Measurements from ENCODE around the gene CAV2. TPM values are rescaled to one million over a fixed set of nuclear protein-coding genes. Genes with fewer than 3 reads are reported as not detected.
"Not testable (repeated sequence)": the region's sequence is repeated elsewhere in the genome, so short reads cannot be mapped to it uniquely, and the experiment has no call there.

CAV2 gene
- total and polyA plus RNA-seq, 4 experiments from 2014 or later, result 0.19 TPM; not detected in 3

DNA sequence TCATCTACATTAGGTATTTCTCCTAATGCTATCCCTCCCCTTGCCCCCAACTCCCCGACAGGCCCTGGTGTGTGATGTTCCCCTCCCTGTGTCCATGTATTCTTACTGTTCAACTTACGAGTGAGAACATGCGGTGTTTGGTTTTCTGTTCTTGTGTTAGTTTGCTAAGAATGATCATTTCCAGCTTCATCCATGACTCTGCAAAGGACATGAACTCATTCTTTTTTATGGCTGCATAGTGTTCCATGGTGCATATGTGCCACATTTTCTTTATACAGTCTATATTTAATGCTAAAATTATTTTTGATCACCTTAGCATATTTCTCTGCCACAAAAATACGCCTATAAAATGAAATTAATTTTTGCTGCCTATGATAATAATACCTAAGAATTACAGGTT, 15.1 kb upstream of the CAV2 start:
- H3K27me3 ChIP-seq (ENCODE audit: insufficient read depth, low read length); H3K4me3 ChIP-seq (ENCODE audit: low read length in 2 of 2); H3K36me3 Mint-ChIP-seq; H3K27ac Mint-ChIP-seq; H3K4me1 Mint-ChIP-seq; DNase-seq; H3K4me1 ChIP-seq (ENCODE audit: insufficient read depth, low read length); H3K4me3 Mint-ChIP-seq; H3K9me3 ChIP-seq (ENCODE audit: control insufficient read depth in 1 of 2, low read length in 2 of 2); POLR2A ChIA-PET (ENCODE audit: partially characterized antibody); intact Hi-C loops (cut with micrococcal nuclease); H3K9me3 Mint-ChIP-seq; H3K36me3 ChIP-seq (ENCODE audit: insufficient read depth, low read length); H3K27ac ChIP-seq (ENCODE audit: low read depth, low read length): not testable (repeated sequence)
- peaks cover 13% of the 10 kb centered on the region in 2 donors for H3K27me3 Mint-ChIP-seq
- CTCF ChIA-PET (ENCODE audit: partially characterized antibody), result interaction anchor here (0.6 kb wide), 1 partner anchor 1945 kb away, joined by 4 read pairs; no protein-coding TSS in a partner anchor

DNA sequence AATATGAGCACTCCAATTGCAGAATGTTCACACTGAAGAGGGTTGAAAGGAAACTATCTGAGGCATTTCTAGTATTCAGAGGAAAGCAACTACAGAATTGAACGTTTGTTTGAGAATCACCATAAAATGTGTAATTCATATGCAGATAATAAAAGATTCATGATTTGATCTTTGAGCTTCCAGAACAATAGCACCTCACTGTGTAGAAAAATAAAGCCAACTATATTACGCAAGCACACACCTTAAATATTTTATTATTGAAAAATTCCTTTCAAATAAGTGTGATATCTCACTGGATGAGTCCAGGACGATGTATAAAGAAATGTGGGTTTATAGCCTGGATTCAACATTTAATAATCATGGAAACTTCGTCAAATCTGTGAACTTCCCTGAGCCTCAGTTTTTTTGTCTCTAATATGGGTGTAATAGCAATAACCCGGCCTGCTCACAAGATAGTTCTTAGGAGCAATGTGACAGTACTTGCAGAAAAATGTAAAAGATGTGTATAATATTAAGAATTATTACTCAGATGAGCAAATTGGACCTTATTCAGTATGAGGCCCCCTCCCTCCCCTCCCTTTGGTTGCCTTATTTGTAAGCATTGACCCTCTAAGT, 11.5 kb upstream of the CAV2 start:
- H3K27ac Mint-ChIP-seq, result no peak overlapping the region
- H3K36me3 Mint-ChIP-seq, result no peaks in the 10 kb centered on the region
- Histone ChIP-seq H3K27ac (ENCODE audit: low read depth, low read length) (no peak overlapping the region), H3K27me3 (ENCODE audit: insufficient read depth, low read length) (no peaks in the 10 kb centered on the region), H3K4me3 (ENCODE audit: low read length in 2 of 2) (no peak overlapping the region), H3K4me1 (ENCODE audit: insufficient read depth, low read length) (no peaks in the 10 kb centered on the region), H3K36me3 (ENCODE audit: insufficient read depth, low read length) (no peaks in the 10 kb centered on the region), H3K9me3 (ENCODE audit: control insufficient read depth in 1 of 2, low read length in 2 of 2) (no peaks in the 10 kb centered on the region)
- intact Hi-C loops (cut with micrococcal nuclease), result no loop called here
- ChIA-PET CTCF (ENCODE audit: partially characterized antibody) (no interaction called here), POLR2A (ENCODE audit: partially characterized antibody) (no interaction called here)
- no peaks in the 10 kb centered on the region for H3K9me3 Mint-ChIP-seq
- no peak overlapping the region for H3K4me3 Mint-ChIP-seq
- peaks cover 15 to 18% of the 10 kb centered on the region in 2 donors for H3K27me3 Mint-ChIP-seq
- no peak for DNase-seq
- no peaks in the 10 kb centered on the region for H3K4me1 Mint-ChIP-seq

DNA sequence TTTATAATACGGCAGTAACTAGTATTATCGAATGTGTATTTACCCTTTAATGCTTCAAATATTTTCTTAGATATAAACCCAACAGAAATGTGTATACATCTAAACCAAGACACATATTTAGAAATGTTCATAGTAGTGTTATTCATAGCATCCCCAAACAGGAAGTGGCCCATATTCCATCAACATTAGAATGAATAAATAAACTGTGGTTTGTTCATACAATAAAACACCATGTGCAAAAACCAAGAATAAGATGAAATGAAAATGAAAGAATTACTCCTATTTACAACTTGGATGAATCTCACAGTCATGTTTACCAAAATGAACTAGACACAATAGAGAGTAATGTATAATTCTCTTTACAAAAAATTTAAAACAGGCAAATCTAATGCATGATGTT, 9.2 kb upstream of the CAV2 start:
- intact Hi-C loops (cut with micrococcal nuclease), result no loop called here
- Mint-ChIP-seq H3K4me3 (no peak overlapping the region), H3K27ac (no peak overlapping the region), H3K36me3 (no peaks in the 10 kb centered on the region), H3K9me3 (no peaks in the 10 kb centered on the region), H3K27me3 (peaks cover 9 to 13% of the 10 kb centered on the region in 2 donors), H3K4me1 (no peaks in the 10 kb centered on the region)
- Histone ChIP-seq H3K36me3 (ENCODE audit: insufficient read depth, low read length) (no peaks in the 10 kb centered on the region), H3K4me1 (ENCODE audit: insufficient read depth, low read length) (no peaks in the 10 kb centered on the region), H3K4me3 (ENCODE audit: low read length in 2 of 2) (no peak overlapping the region), H3K27ac (ENCODE audit: low read depth, low read length) (no peak overlapping the region), H3K27me3 (ENCODE audit: insufficient read depth, low read length) (no peaks in the 10 kb centered on the region), H3K9me3 (ENCODE audit: control insufficient read depth in 1 of 2, low read length in 2 of 2) (no peaks in the 10 kb centered on the region)
- ChIA-PET POLR2A (ENCODE audit: partially characterized antibody) (no interaction called here), CTCF (ENCODE audit: partially characterized antibody) (no interaction called here)
- no peak for DNase-seq

DNA sequence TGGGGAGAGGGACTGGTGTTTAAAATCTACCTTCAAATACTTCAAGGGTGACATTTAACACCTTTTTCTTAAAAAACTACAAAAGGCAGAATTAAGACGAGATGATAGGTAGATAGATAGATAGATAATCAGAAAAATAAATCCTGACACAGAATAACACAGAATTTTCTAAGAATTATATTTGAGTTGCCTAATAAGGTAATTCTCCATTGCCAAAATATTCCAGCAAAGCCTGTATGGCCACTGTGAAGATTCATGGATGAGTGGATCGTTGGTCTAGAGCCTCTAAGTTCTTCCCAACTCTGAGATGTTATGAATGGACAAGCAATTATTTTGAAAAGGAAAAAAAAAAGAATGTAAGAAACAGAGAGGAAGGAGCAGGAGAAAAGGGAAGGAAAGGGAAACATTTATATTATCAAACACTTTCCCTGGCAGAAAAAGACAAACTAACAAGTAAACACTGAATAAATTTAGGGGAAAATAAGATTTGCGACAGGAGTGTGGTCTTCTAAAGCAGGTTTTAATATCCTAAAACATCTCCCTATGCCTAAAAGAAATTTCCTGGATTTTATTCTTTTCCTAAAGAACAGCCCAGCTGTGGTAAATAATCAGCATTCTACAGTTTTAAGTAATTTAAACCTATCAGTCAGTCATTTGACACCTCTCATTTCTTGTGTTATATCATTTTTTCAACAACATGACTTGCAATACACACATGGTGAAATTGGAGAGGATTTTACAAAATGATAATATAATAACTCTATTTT, 7.5 kb upstream of the CAV2 start:
- ChIA-PET CTCF (ENCODE audit: partially characterized antibody) (no interaction called here), POLR2A (ENCODE audit: partially characterized antibody) (no interaction called here)
- intact Hi-C loops (cut with micrococcal nuclease), result no loop called here
- Mint-ChIP-seq H3K27me3 (peaks cover 10% of the 10 kb centered on the region in 2 donors), H3K36me3 (no peaks in the 10 kb centered on the region), H3K4me3 (no peak overlapping the region), H3K4me1 (no peaks in the 10 kb centered on the region), H3K9me3 (no peaks in the 10 kb centered on the region), H3K27ac (no peak overlapping the region)
- Histone ChIP-seq H3K36me3 (ENCODE audit: insufficient read depth, low read length) (no peaks in the 10 kb centered on the region), H3K27ac (ENCODE audit: low read depth, low read length) (no peak overlapping the region), H3K4me3 (ENCODE audit: low read length in 2 of 2) (no peak overlapping the region), H3K4me1 (ENCODE audit: insufficient read depth, low read length) (no peaks in the 10 kb centered on the region), H3K9me3 (ENCODE audit: control insufficient read depth in 1 of 2, low read length in 2 of 2) (no peaks in the 10 kb centered on the region), H3K27me3 (ENCODE audit: insufficient read depth, low read length) (no peaks in the 10 kb centered on the region)
- no peak for DNase-seq

DNA sequence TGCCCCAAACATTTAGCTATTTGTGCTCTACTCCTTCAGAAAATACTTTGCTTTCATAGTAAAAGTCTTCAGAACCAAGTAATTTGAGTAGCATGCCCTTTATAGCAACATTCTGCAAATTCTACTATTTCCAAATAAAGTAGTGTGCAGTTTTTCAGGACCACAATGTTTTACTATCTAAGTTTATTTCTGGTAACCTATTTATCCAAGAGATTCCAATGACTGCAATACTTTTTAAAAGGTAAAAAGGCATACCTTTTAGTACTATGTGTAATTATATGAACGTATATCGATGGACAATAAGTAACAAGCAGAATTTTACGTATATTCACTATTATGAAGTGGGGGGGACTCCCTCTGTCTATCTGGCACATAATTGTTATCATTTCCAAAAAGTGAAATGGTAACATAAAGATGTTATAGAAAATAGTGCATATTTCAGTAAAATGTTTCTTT, 6.9 kb upstream of the CAV2 start:
- no peak overlapping the region for H3K4me3 ChIP-seq (ENCODE audit: low read length in 2 of 2)
- intact Hi-C loops (cut with micrococcal nuclease), result no loop called here
- H3K27ac Mint-ChIP-seq, result no peak overlapping the region
- H3K4me1 ChIP-seq (ENCODE audit: insufficient read depth, low read length), result no peaks in the 10 kb centered on the region
- no peaks in the 10 kb centered on the region for H3K36me3 Mint-ChIP-seq
- H3K27ac ChIP-seq (ENCODE audit: low read depth, low read length), result no peak overlapping the region
- no peaks in the 10 kb centered on the region for H3K36me3 ChIP-seq (ENCODE audit: insufficient read depth, low read length)
- H3K9me3 Mint-ChIP-seq, result no peaks in the 10 kb centered on the region
- no peaks in the 10 kb centered on the region for H3K9me3 ChIP-seq (ENCODE audit: control insufficient read depth in 1 of 2, low read length in 2 of 2)
- peaks cover 10 to 11% of the 10 kb centered on the region in 2 donors for H3K27me3 Mint-ChIP-seq
- no peak overlapping the region for H3K4me3 Mint-ChIP-seq
- CTCF ChIA-PET (ENCODE audit: partially characterized antibody), result no interaction called here
- H3K27me3 ChIP-seq (ENCODE audit: insufficient read depth, low read length), result no peaks in the 10 kb centered on the region
- POLR2A ChIA-PET (ENCODE audit: partially characterized antibody), result no interaction called here
- no peaks in the 10 kb centered on the region for H3K4me1 Mint-ChIP-seq
- DNase-seq, result no peak

DNA sequence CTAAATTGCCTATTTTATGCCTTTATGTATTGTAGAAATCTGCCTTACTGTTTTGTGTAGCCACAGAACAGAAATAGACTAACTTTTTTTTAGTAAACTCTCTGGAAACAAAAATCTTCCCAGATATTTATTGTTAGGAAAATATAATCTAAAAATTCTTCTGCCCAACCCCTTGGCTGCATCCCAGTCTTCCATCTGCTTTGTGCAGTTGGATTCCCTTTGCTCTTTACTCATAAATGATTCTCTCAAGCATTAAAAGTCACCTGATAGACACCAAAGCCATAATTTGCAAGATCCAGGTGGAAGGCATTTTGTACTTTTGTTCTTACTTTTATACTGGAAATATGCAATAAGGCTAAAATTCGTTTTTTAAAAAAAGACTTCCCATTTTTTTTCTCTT, 6.1 kb upstream of the CAV2 start:
- POLR2A ChIA-PET (ENCODE audit: partially characterized antibody), result no interaction called here
- H3K27me3 ChIP-seq (ENCODE audit: insufficient read depth, low read length), result peaks cover 5% of the 10 kb centered on the region

DNA sequence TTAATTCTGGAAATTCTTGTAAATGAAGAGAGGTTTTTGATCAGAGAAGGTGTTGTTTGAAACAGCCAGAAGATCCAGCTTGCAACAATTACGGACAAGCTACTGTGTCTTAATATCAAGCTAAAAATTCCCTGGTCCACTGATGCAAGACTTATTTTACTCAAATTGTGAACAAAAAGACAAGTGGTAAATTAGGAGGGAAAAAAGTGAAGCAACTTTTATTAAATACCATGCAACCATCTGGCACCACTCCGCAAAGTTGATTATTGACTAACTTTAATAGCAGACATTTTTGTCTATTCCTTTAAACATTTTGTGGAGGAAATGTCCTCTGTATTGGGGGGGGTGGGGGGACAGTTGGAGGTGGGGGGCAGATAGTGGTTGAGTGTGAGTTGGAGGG, 5.1 kb upstream of the CAV2 start:
- no peak overlapping the region for H3K4me3 ChIP-seq (ENCODE audit: low read length in 2 of 2)
- ChIA-PET POLR2A (ENCODE audit: partially characterized antibody) (no interaction called here), CTCF (ENCODE audit: partially characterized antibody) (interaction anchor here (1.1 kb wide), 1 partner anchor 32 kb away, joined by 3 read pairs; no protein-coding TSS in a partner anchor)
- no peak for DNase-seq
- intact Hi-C loops (cut with micrococcal nuclease), result no loop called here
- Mint-ChIP-seq H3K4me1 (no peaks in the 10 kb centered on the region), H3K4me3 (no peak overlapping the region), H3K27ac (no peak overlapping the region), H3K9me3 (peaks cover 0 to 2% (median 0%) of the 10 kb centered on the region in 8 donors), H3K36me3 (no peaks in the 10 kb centered on the region), H3K27me3 (peaks cover 16 to 20% of the 10 kb centered on the region in 2 donors)
- peaks cover 5% of the 10 kb centered on the region for H3K27me3 ChIP-seq (ENCODE audit: insufficient read depth, low read length)
- no peak overlapping the region for H3K27ac ChIP-seq (ENCODE audit: low read depth, low read length)
- H3K36me3 ChIP-seq (ENCODE audit: insufficient read depth, low read length), result no peaks in the 10 kb centered on the region
- no peaks in the 10 kb centered on the region for H3K9me3 ChIP-seq (ENCODE audit: control insufficient read depth in 1 of 2, low read length in 2 of 2)
- H3K4me1 ChIP-seq (ENCODE audit: insufficient read depth, low read length), result peaks cover 5% of the 10 kb centered on the region

More for the DNA sequence above, 6.1 kb upstream of the CAV2 start:
- Mint-ChIP-seq H3K4me3 (no peak overlapping the region), H3K27me3 (peaks cover 12 to 15% of the 10 kb centered on the region in 2 donors), H3K27ac (no peak overlapping the region), H3K9me3 (no peaks in the 10 kb centered on the region), H3K36me3 (no peaks in the 10 kb centered on the region), H3K4me1 (no peaks in the 10 kb centered on the region)
- no peaks in the 10 kb centered on the region for H3K9me3 ChIP-seq (ENCODE audit: control insufficient read depth in 1 of 2, low read length in 2 of 2)
- CTCF ChIA-PET (ENCODE audit: partially characterized antibody), result no interaction called here
- no peak overlapping the region for H3K27ac ChIP-seq (ENCODE audit: low read depth, low read length)
- no peak overlapping the region for H3K4me3 ChIP-seq (ENCODE audit: low read length in 2 of 2)
- no peaks in the 10 kb centered on the region for H3K4me1 ChIP-seq (ENCODE audit: insufficient read depth, low read length)
- no peaks in the 10 kb centered on the region for H3K36me3 ChIP-seq (ENCODE audit: insufficient read depth, low read length)
- DNase-seq, result no peak
- intact Hi-C loops (cut with micrococcal nuclease), result no loop called here
